ENCODE data around the gene PAK6.

GRCh38 chr15:40283615-40284300, 44.9 kb downstream of the PAK6 start:
- TF ChIP-seq CTCF (IDR thresholded peaks at IDR 0.05; ENCODE audit: insufficient read depth, low read length, poor library complexity, severe bottlenecking), result no peak
- TF ChIP-seq EZH2phosphoT487 (conservative IDR thresholded peaks at IDR 0.05; ENCODE audit: low read length), result no peak
